HepG2 (cell line): Measurements from ENCODE around the gene CMIP.

ENCODE experiments used
- ARID2 ChIP-seq: sonication (generic); formaldehyde crosslinking; IDR thresholded peaks from 2 replicates; pipeline ENCODE4 v1.8.1; 2022; ENCODE audit warnings: mild to moderate bottlenecking, missing genetic modification reagents, borderline replicate concordance
- TBL1XR1 ChIP-seq: fragments of 150-350 bp; IDR thresholded peaks from 2 replicates; pipeline ENCODE4 v1.6.1; 2014; ENCODE audit warnings: borderline replicate concordance, low read length; ENCODE audit not compliant: partially characterized antibody
- ZBTB7A ChIP-seq: sonication (generic); formaldehyde crosslinking; IDR thresholded peaks from 2 replicates; pipeline ENCODE4 v1.8.0; 2022; ENCODE audit warnings: mild to moderate bottlenecking, missing genetic modification reagents
- ZNF274 ChIP-seq: sonication (generic); formaldehyde crosslinking; IDR thresholded peaks from 2 replicates; pipeline ENCODE4 v1.5.1; 2020; ENCODE audit warnings: mild to moderate bottlenecking, missing genetic modification reagents
- ZNF589 ChIP-seq: sonication (generic); formaldehyde crosslinking; conservative IDR thresholded peaks from 2 replicates; pipeline ENCODE4 v1.8.0; 2022; ENCODE audit warnings: mild to moderate bottlenecking, moderate library complexity, missing genetic modification reagents

DNA sequence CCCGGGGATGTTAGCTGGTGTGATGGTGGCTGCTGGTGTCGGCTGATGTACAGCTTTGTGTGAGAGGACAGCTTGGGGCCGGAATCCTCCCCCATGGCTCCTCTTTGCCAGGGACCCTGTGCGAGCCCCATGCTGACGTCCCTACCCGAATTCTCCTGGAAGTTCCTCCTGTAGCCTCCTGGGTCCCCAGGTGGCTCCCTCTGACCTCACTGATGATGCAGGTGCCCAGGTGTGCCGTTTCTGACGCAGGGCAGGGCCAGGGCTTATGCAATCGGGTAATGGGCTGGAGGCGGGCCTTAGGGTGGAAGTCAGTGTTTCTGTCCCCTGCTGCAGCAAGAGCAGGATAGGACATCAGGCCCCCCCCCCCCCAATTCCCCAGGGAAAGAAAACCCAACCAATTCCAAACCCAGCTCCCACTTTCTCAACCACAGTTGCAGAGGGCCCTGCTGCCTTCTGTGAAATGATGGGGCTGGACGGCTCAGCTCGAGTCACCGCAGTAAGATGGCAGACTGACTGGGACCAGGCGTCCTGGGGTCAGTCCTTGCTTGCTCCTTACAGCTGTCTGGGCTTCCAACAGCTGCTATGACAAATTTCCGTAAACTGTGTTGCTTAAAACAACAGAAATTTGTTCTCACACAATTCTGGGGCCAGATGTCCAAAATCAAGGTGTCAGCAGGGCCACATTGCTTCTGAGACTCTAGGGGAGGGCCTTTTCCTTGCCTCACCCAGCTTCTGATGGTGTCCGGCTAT is 195.5 kb downstream of the CMIP start:
- no peak for TF ChIP-seq TBL1XR1
- TF ChIP-seq ARID2 (CRISPR knock-in tag): no peak
- no peak for TF ChIP-seq ZBTB7A (CRISPR knock-in tag)
- TF ChIP-seq ZNF274 (CRISPR knock-in tag): no peak
- TF ChIP-seq ZNF589 (CRISPR knock-in tag): no peak
